DLD1 (cell line): Measurements from ENCODE around the gene TTI1.

Experiments
- in situ Hi-C: cut with HindIII; loops from 2 replicates; pipeline ENCODE4 v1.10.0; 2017; ENCODE audit warnings: low sequenced_read_pairs

Gene TTI1

GRCh38 chr20:38055848-38056247, 22.6 kb upstream of the TTI1 start:
- in situ Hi-C loops, result no loop called here

GRCh38 chr20:38055294-38055693, 22.0 kb upstream of the TTI1 start:
- in situ Hi-C loops, result no loop called here

GRCh38 chr20:38054647-38055046, 21.4 kb upstream of the TTI1 start:
- in situ Hi-C loops, result no loop called here

GRCh38 chr20:38052870-38053269, 19.6 kb upstream of the TTI1 start:
- in situ Hi-C loops, result no loop called here

GRCh38 chr20:38050686-38051085, 17.4 kb upstream of the TTI1 start:
- in situ Hi-C loops, result no loop called here

GRCh38 chr20:38049800-38050199, 16.5 kb upstream of the TTI1 start:
- in situ Hi-C loops, result no loop called here

- in situ Hi-C loops, result no loop called here
Measured at GRCh38 chr20:38046572-38046971, 13.3 kb upstream of the TTI1 start.

- in situ Hi-C loops, result no loop called here
Measured at GRCh38 chr20:38044685-38045084, 11.4 kb upstream of the TTI1 start.

GRCh38 chr20:38043512-38044300, 10.4 kb upstream of the TTI1 start:
- in situ Hi-C loops, result no loop called here

- in situ Hi-C loops, result no loop called here
Measured at GRCh38 chr20:38040276-38040675, 7.0 kb upstream of the TTI1 start.

GRCh38 chr20:38036366-38036765, 3.1 kb upstream of the TTI1 start:
- in situ Hi-C loops, result no loop called here

GRCh38 chr20:38034961-38035360, 1.7 kb upstream of the TTI1 start:
- in situ Hi-C loops, result no loop called here

GRCh38 chr20:38034108-38034649, 923 bp upstream of the TTI1 start:
- in situ Hi-C loops, result no loop called here

- in situ Hi-C loops, result no loop called here
Measured at GRCh38 chr20:38032585-38033329, 499 bp downstream of the TTI1 start.

GRCh38 chr20:38031957-38032356, 1.3 kb downstream of the TTI1 start:
- in situ Hi-C loops, result no loop called here

- in situ Hi-C loops, result no loop called here
Measured at GRCh38 chr20:38029453-38029852, 3.8 kb downstream of the TTI1 start.

- in situ Hi-C loops, result no loop called here
Measured at GRCh38 chr20:38024496-38024895, 8.8 kb downstream of the TTI1 start.

- in situ Hi-C loops, result no loop called here
Measured at GRCh38 chr20:38023181-38024001, 9.9 kb downstream of the TTI1 start.

GRCh38 chr20:38021087-38021772, 12.0 kb downstream of the TTI1 start:
- in situ Hi-C loops, result no loop called here

GRCh38 chr20:38018385-38018784, 14.9 kb downstream of the TTI1 start:
- in situ Hi-C loops, result no loop called here

GRCh38 chr20:38017959-38018358, 15.3 kb downstream of the TTI1 start:
- in situ Hi-C loops, result no loop called here
